T-helper 2 cell treated with Interferon-gamma antibody and Interleukin-4, amounts not matched to agents 5 μg/mL and 100 μg/mL, for 36 hours (primary cell): ENCODE results near the gene EIF4A3.

Experiments
- DNase-seq: peaks from one replicate; pipeline ENCODE4 v3.0.0; 2021; ENCODE audit warnings: low spot score
- H3K27ac Mint-ChIP-seq: one replicate; pipeline ENCODE4 v1.8.0; 2021; ENCODE audit warnings: mild to moderate bottlenecking, mixed read lengths
- H3K27me3 Mint-ChIP-seq: one replicate; pipeline ENCODE4 v1.8.0; 2021; ENCODE audit warnings: low read depth, mixed read lengths
- H3K36me3 Mint-ChIP-seq: one replicate; pipeline ENCODE4 v1.8.0; 2021; ENCODE audit warnings: low read depth, mixed read lengths
- H3K4me1 Mint-ChIP-seq: one replicate; pipeline ENCODE4 v1.8.0; 2021; ENCODE audit warnings: low read depth, mixed read lengths
- H3K4me3 Mint-ChIP-seq: one replicate; pipeline ENCODE4 v1.8.0; 2022; ENCODE audit warnings: mild to moderate bottlenecking, moderate library complexity, mixed read lengths
- H3K9me3 Mint-ChIP-seq: one replicate; pipeline ENCODE4 v1.8.0; 2021; ENCODE audit warnings: mixed read lengths

Gene EIF4A3

DNA sequence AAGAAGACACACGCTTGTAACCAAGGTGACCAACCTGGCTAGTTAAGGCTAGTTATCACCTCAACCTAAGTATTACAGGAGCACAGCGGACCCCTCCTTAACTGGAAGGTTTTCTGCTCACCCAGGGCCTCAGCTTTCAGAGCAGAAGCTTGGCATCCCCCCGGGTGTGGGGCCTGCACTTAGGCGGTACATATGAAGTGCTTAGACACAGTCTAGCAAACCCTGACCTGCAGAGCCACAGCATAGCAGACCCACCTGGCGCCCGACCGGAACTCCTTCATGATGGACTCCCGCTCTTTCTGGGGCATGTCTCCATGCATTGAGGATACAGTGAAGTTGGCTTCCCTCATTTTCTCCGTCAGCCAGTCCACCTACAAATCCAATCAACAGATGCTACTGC, 9.8 kb downstream of the EIF4A3 start:
- Mint-ChIP-seq H3K27ac (no peak overlapping the region), H3K9me3 (no peaks in the 10 kb centered on the region), H3K4me3 (no peak overlapping the region), H3K36me3 (peaks cover 78% of the 10 kb centered on the region), H3K4me1 (peaks cover 5% of the 10 kb centered on the region), H3K27me3 (no peaks in the 10 kb centered on the region)
- no peak for DNase-seq

- Mint-ChIP-seq H3K4me3 (no peak overlapping the region), H3K36me3 (peaks cover 47% of the 10 kb centered on the region), H3K27ac (no peak overlapping the region), H3K4me1 (no peaks in the 10 kb centered on the region), H3K27me3 (peaks cover 4% of the 10 kb centered on the region), H3K9me3 (no peaks in the 10 kb centered on the region)
- no peak for DNase-seq
These were observed 13.3 kb downstream of the EIF4A3 start for GRCh38 chr17:80133626-80133970.

GRCh38 chr17:80132906-80133625, 13.9 kb downstream of the EIF4A3 start:
- no peaks in the 10 kb centered on the region for H3K4me1 Mint-ChIP-seq
- H3K27ac Mint-ChIP-seq: no peak overlapping the region
- peaks cover 44% of the 10 kb centered on the region for H3K36me3 Mint-ChIP-seq
- no peak for DNase-seq
- peaks cover 8% of the 10 kb centered on the region for H3K27me3 Mint-ChIP-seq
- no peak overlapping the region for H3K4me3 Mint-ChIP-seq
- no peaks in the 10 kb centered on the region for H3K9me3 Mint-ChIP-seq

- Mint-ChIP-seq H3K4me3 (no peak overlapping the region), H3K27ac (no peak overlapping the region), H3K27me3 (peaks cover 17% of the 10 kb centered on the region), H3K36me3 (peaks cover 26% of the 10 kb centered on the region), H3K9me3 (no peaks in the 10 kb centered on the region), H3K4me1 (no peaks in the 10 kb centered on the region)
- DNase-seq: no peak
These were observed 15.9 kb downstream of the EIF4A3 start for GRCh38 chr17:80130992-80131391.

GRCh38 chr17:80129006-80129565, 17.8 kb downstream of the EIF4A3 start:
- peaks cover 17% of the 10 kb centered on the region for H3K27me3 Mint-ChIP-seq
- H3K27ac Mint-ChIP-seq: no peak overlapping the region
- no peaks in the 10 kb centered on the region for H3K9me3 Mint-ChIP-seq
- H3K4me3 Mint-ChIP-seq: no peak overlapping the region
- H3K4me1 Mint-ChIP-seq: no peaks in the 10 kb centered on the region
- H3K36me3 Mint-ChIP-seq: peaks cover 13% of the 10 kb centered on the region
- no peak for DNase-seq

DNA sequence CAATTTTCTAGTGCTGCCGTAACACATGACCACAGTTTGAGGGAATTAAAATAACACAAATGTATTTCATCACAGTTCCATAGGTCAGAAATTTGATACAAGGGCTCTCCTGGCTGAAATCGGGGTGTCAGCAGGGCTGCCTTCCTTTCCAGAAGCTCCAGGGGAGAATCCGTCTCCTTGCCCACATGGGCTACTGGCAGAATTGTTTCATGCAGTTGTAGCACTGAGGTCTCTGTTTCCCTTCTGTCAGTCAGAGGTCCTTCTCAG, 20.5 kb downstream of the EIF4A3 start:
- H3K4me3 Mint-ChIP-seq: no peak overlapping the region
- DNase-seq: no peak
- no peaks in the 10 kb centered on the region for H3K36me3 Mint-ChIP-seq
- H3K27ac Mint-ChIP-seq: no peak overlapping the region
- peaks cover 17% of the 10 kb centered on the region for H3K27me3 Mint-ChIP-seq
- H3K4me1 Mint-ChIP-seq: no peaks in the 10 kb centered on the region
- no peaks in the 10 kb centered on the region for H3K9me3 Mint-ChIP-seq

DNA sequence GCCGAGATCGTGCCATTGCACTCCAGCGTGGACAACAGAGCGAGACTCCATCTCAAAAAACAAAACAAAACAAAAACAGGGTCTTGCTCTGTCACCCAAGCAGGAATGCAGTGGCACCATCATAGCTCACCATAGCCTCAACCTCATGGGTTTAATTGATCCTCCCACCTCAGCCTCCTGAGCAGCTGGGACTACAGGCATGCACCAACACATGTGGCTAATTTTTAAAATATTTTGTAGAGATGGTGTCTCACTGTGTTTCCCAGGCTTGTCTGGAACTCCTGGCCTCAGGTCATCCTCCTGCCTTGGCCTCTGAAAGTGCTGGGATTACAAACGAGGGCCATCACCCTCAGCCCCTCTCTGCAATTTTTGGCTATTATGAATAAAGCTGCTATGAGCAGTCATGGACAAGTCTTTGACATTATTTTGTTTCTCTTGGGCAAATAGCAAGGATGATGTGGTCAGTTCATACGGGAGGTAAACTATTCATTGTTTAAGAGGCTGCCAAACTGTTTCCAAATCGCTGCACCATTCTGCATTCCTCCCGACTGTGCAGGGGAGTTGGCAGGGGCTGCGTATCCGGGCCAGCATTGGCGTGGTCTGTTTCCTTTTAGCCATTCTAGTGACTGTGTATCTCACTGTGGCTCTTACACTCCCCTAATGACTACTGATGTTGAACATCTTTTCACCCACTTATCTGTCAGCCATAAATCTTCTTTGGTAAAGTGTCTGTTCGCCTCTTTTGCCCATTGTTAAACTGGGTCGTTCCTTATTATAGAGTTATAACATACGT, 21.1 kb downstream of the EIF4A3 start:
- Mint-ChIP-seq H3K36me3 (no peaks in the 10 kb centered on the region), H3K27ac (no peak overlapping the region), H3K9me3 (no peaks in the 10 kb centered on the region), H3K4me1 (no peaks in the 10 kb centered on the region), H3K4me3 (no peak overlapping the region), H3K27me3 (peaks cover 17% of the 10 kb centered on the region)
- DNase-seq: no peak

- Mint-ChIP-seq H3K9me3 (no peaks in the 10 kb centered on the region), H3K27me3 (peaks cover 17% of the 10 kb centered on the region), H3K4me3 (no peak overlapping the region), H3K36me3 (no peaks in the 10 kb centered on the region), H3K4me1 (no peaks in the 10 kb centered on the region), H3K27ac (no peak overlapping the region)
- DNase-seq: no peak
These were observed 22.5 kb downstream of the EIF4A3 start for GRCh38 chr17:80124351-80124981.

DNA sequence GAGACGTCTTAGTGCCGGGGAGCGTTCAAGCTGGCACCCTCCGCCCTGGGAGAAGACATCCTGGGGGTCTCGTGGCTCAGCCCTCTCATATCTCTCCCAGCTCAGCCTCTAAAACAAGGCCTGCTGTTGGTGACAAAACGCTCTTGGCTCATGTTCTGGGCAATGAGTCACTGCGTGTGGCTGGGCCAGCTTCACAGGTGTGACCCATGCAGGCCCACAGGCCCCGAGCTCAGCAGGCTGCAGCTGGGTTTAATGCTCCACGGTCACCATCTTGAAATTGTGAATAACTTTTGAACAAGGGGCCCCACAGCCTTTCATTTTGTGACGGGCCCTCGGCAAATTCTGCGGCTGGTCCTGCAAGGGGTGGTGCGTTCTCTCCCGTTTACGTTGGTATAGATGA, 23.1 kb downstream of the EIF4A3 start:
- Mint-ChIP-seq H3K4me3 (no peak overlapping the region), H3K27ac (no peak overlapping the region), H3K4me1 (no peaks in the 10 kb centered on the region), H3K9me3 (no peaks in the 10 kb centered on the region), H3K36me3 (no peaks in the 10 kb centered on the region), H3K27me3 (peaks cover 14% of the 10 kb centered on the region)
- DNase-seq: no peak

GRCh38 chr17:80122926-80123505, 23.9 kb downstream of the EIF4A3 start:
- H3K4me3 Mint-ChIP-seq: no peak overlapping the region

DNA sequence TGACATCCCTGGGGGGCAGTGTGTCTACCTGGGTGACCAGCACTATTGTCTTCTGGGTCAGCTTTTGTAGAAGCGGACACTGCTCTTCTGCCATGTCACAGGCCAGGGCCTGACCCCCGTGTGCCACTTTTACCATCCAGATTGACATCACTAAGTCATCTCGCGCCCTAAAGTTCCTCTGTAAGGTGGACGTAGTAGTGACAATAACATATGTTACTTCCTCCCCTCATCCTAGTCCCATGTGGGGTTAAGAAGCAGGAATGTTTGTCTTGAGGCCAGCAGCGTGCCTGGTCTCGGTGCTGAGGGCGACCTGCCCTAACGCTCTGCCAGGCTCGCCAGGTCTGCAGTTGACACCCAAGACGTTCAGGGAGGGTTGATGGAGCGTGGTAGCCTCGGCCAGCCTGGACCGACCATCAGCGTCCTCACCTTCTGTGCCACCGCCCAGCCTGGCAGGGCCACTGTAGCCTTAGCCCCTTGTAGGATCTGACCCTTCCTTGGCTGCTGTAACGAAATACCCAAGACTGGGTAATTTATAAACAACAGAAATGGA, 24.8 kb downstream of the EIF4A3 start:
- no peaks in the 10 kb centered on the region for H3K4me1 Mint-ChIP-seq
- H3K27ac Mint-ChIP-seq: no peak overlapping the region
- no peaks in the 10 kb centered on the region for H3K9me3 Mint-ChIP-seq
- H3K4me3 Mint-ChIP-seq: no peak overlapping the region
- H3K27me3 Mint-ChIP-seq: peaks cover 6% of the 10 kb centered on the region
- DNase-seq: no peak
- no peaks in the 10 kb centered on the region for H3K36me3 Mint-ChIP-seq

More at GRCh38 chr17:80122926-80123505, 23.9 kb downstream of the EIF4A3 start:
- H3K27ac Mint-ChIP-seq: no peak overlapping the region
- no peak for DNase-seq
- H3K9me3 Mint-ChIP-seq: no peaks in the 10 kb centered on the region
- no peaks in the 10 kb centered on the region for H3K36me3 Mint-ChIP-seq
- H3K27me3 Mint-ChIP-seq: peaks cover 9% of the 10 kb centered on the region
- no peaks in the 10 kb centered on the region for H3K4me1 Mint-ChIP-seq

DNA sequence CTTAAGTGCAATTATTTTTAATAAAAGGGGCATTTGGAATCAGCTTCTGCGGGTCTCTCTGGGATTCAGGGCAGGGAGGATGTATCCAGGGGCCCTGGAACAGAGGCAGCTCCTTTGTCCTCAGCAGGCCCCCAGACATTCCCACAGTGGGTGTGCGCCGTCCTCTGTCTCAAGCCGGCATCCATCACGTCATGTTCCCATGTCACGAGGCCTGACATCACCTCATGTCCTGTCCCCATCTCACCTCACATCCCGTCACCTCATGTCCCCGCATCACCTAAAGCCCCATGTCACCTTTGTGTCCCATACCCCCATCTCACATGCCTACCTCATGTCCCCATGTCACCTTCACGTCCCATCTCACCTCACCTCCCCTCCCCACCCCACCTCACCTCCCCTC, 27.1 kb downstream of the EIF4A3 start:
- H3K36me3 Mint-ChIP-seq: no peaks in the 10 kb centered on the region
- H3K4me1 Mint-ChIP-seq: no peaks in the 10 kb centered on the region
- H3K27ac Mint-ChIP-seq: no peak overlapping the region
- H3K27me3 Mint-ChIP-seq: no peaks in the 10 kb centered on the region
- DNase-seq: no peak
- no peaks in the 10 kb centered on the region for H3K9me3 Mint-ChIP-seq
- H3K4me3 Mint-ChIP-seq: no peak overlapping the region

DNA sequence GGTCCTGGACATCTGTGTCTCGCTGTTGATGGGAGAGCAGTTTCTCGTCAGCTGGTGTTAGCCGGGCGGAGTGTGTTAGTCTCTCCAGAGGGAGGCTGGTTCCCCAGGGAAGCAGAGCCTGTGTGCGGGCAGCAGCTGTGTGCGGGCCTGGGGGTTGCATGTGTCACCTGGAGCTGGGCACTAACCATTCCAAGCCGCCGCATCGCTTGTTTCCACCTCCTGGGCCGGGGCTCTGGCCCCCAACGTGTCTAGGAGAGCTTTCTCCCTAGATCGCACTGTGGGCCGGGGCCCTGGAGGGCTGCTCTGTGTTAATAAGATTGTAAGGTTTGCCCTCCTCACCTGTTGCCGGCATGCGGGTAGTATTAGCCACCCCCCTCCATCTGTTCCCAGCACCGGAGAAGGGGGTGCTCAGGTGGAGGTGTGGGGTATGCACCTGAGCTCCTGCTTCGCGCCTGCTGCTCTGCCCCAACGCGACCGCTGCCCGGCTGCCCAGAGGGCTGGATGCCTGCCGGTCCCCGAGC, 27.6 kb downstream of the EIF4A3 start:
- H3K4me3 Mint-ChIP-seq: no peak overlapping the region
- no peak overlapping the region for H3K27ac Mint-ChIP-seq
- no peaks in the 10 kb centered on the region for H3K4me1 Mint-ChIP-seq
- no peaks in the 10 kb centered on the region for H3K9me3 Mint-ChIP-seq
- H3K27me3 Mint-ChIP-seq: no peaks in the 10 kb centered on the region
- no peaks in the 10 kb centered on the region for H3K36me3 Mint-ChIP-seq
- DNase-seq: no peak
